GM12875 (cell line): ENCODE measurements around the gene BANF2.
"Not testable (repeated sequence)": the region's sequence is repeated elsewhere in the genome, so short reads cannot be mapped to it uniquely, and the experiment has no call there.

Source experiments
- H3K4me3 ChIP-seq: one replicate; pipeline ENCODE4 v1.5.1; 2011; ENCODE audit warnings: low read depth, low read length, control low read depth
- CTCF ChIP-seq: IDR thresholded peaks from 2 replicates; pipeline ENCODE4 v1.5.1; 2011; ENCODE audit warnings: low read depth, mild to moderate bottlenecking, control low read depth, inconsistent platforms, low read length, moderate library complexity, borderline replicate concordance; ENCODE audit not compliant: insufficient read depth

The BANF2 gene

GRCh38 chr20:17705916-17706315 lies 6.2 kb downstream of the BANF2 start:
- TF ChIP-seq CTCF: no peak
- H3K4me3 ChIP-seq: no peak overlapping the region

GRCh38 chr20:17706632-17707031 lies 6.9 kb downstream of the BANF2 start:
- H3K4me3 ChIP-seq: no peak overlapping the region
- TF ChIP-seq CTCF: no peak

DNA sequence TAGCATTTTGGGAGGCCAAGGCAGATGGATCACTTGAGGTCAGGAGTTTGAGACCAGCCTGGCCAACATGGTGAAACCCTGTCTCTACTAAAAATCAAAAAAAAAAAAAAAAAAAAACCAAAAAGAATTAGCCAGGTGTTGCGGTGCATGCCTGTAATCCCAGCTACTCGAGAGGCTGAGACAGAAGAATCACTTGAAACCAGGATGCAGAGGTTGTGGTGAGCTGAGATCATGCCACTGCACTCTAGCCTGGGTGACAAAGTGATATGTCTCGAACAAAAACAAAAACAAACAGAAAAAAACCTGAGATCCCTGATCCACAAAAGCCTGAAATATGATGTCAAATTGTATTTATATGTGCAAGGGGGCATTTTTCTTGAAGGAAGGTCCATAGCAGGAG lies 8.2 kb downstream of the BANF2 start:
- not testable (repeated sequence) for H3K4me3 ChIP-seq

DNA sequence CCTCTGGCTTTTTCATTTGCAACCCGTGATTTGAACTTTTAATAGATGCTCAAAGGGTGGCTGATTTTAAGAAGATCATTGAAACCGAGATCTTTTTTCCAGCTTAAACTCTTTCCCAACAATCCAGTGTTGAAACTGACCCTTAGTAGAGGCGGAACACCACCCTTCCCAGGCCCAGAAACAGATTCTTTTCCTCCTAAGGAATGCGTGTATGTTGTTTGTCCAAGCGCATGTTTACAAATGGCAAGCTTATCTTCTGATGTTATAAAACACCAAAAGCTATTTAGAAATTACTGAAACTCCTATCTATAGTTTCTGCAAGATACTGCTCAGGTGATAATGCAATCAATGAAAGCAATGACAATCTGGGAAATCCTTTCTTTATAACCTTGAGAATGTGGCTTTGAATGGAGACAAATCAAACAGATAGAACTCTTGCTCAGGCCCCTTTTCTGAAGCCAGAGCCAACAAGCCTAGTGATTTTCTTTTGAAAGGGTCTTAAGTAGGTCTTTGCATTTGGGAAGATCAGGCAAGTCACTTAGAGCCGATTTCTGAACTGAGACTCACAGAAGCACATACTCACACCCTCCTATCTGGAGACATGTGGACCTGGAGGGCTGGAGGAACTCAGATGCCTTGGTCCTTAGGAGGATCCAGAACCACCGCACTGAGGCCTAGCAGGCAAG lies 9.1 kb downstream of the BANF2 start:
- no peak overlapping the region for H3K4me3 ChIP-seq
- TF ChIP-seq CTCF: no peak

DNA sequence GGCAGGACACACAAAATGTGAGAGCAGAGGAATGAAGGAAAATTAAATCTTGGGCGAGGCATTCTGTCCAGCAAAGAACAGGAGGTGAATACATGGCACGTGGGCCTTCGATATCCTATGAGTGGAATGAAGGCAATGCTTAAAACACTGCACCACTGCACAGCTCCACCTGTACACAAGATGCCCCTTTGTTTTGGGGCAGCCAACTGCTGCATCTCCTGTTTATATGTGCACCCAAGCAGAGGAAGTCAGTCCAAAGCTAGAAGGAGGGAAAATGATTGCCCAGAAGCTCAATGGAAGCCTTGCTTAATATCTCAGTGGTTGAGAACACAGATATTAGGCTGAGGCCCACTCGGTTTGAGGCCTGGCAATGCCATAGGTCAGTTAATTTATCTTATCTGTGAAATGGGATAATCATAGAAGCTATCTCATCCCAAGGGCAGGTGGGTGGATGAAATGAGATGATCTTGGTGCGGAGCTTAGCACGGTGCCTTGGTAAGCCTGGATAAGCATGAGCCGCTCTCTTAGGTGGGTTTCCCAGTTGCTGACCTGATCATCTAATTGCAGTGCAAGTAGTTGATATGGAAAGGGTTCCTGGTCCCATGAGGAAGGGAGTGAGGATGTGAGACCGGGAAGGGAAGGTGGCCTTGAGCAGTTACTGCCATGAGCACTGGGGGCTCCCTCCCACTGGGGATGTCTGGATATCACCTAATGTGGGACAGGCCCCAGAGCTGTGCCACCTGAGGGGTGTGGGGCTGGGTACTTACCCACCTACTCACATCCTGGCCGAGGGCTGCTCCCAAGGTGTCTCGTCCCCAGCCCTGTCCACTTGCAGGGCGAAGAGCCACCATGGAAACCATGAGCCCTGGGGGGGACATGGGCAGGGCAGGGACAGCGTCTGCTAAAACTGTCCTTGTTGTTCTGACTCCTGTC lies 9.9 kb downstream of the BANF2 start:
- TF ChIP-seq CTCF: no peak
- H3K4me3 ChIP-seq: no peak overlapping the region

DNA sequence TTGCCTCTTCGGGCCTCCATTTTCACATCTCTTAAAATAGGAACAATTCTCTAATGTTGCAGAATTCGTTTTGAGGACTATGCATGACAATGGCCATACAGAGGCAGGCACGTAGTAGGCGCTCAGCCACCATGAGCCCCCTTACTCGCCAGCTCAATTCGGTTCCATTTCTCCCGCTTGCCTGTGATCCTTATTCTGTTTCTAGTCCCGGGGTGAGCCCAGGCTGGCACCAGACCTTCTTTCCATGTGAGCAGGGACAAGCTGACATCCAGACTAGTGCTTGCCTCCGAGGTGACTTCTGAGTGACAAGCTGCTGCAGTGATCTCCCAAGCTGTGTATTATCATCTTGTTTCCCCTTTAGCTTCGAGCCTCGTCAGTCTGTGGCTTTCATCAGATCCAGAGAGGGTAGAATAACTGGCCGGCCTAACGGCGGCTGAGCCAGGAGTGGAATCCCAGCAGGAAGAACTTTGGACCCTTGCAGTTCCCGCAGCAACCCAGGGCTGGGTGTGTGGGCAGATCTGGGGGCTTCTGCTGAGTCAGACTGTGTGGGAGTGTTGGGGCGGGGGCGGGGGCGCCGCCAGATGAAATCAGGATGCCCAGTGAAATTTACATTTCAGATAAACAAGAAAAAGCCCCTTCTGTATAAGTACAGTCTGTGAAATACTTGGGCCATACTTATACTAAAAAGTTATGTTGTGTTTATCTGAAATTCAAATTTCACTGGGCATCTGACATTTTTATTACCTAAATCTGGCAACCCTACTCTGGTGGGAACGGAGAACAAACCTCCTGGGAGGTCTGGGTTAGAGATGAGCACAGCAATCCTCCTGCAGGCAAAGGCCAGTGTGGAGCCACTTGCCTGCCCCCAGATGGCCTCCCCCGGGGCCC lies 10.9 kb downstream of the BANF2 start:
- no peak for TF ChIP-seq CTCF
- H3K4me3 ChIP-seq: no peak overlapping the region

DNA sequence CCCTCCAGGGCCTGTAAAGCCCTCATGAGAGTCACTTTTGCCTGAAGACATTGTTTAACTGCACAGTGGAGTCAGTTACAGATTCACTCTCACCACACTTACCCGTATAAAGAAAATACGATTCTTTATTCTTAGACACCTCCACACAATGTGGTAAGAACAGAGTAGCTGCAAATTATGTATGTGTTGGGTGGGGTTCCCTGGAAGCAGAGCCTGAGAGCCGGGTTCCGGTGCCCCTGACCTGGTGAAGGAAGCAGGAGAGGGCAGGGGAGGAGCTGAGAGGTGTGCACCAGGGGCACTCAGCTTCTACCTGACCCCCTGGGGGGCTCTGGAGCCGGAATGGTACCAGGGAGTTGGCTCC lies 11.5 kb downstream of the BANF2 start:
- no peak for TF ChIP-seq CTCF
- no peak overlapping the region for H3K4me3 ChIP-seq
